Stimulated activated CD4-positive, alpha-beta T cell treated with anti-CD3 and anti-CD28 coated beads, TNF-alpha, amount 100 ng/mL, for 24 hours (primary cell): Measurements from ENCODE around the gene PEX3.

Experiments
- DNase-seq, 3 experiments: peaks; one replicate each; pipeline ENCODE4 v3.0.0-alpha.2; 2020; ENCODE audit warnings: low read depth in 3 of 3

Gene PEX3, protein sequence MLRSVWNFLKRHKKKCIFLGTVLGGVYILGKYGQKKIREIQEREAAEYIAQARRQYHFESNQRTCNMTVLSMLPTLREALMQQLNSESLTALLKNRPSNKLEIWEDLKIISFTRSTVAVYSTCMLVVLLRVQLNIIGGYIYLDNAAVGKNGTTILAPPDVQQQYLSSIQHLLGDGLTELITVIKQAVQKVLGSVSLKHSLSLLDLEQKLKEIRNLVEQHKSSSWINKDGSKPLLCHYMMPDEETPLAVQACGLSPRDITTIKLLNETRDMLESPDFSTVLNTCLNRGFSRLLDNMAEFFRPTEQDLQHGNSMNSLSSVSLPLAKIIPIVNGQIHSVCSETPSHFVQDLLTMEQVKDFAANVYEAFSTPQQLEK

DNA sequence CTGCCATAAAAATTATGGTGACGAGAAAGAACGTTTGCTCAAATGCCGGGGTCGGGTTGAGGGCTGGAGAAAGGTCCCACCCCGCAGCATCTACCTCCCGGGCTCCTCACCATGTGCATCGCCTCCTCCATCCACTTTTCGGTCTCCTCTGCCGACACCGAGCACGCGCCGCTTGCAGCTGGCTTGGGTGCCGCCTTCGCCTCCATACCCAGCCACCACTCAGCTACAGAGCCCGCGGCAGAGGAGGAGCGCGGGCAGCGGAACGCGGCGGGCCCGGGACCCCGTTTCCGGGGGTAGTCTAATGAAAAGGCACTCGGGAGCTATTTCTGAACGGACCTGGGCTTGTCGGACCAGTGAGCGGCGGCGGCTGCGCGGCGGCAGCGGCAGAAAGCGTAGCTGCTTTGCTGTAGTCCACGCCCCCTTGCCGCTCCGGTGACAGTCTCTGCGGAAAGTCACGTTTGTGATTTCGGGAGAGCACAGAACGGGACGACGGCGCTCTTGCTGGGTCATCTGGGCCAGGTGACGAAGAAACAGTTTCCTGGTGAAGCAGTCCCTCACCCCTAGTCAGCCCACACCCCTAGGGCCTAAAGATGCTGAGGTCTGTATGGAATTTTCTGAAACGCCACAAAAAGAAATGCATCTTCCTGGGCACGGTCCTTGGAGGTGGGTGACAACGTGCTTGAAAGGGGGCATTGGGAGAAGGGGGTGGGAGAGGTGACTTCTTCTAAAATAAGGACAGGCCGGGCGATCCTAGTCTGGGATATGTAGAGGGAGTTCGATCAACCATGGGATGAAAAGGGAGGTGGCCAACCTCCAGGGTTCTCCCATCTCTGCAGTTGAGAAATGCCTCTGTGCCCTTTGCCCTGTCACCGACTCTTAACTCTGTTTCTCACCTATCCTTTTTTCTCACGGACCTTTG is at the start of gene PEX3, which contains the start of gene ADAT2:
PEX3 (plus strand) TSS at position 353 of the 919 bp plus-strand sequence; CDS start at position 591, 238 bp downstream.
ADAT2 (minus strand) TSS at position 243 of the 919 bp plus-strand sequence; CDS start at position 206, 37 bp downstream.
- DNase-seq = peak; percentile 86 to 93 (median 92)

DNA sequence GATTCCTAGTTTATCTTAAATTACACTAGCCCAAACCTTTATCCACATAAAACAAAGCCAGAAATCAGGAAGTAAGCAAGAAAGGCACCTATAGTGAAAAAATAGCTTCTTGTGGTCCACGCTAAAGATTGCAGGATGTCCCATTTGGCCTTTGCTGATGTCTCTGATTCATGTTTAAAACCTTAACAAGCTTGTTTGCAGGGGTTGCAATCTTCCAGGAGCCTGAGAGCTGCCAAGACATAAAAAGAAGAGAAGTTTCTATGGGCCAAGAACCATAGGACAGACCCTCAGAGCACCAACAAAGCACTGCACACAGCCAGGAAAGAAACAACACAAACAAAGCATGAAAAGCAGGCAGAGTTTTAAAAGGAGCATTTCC is 49.5 kb upstream of the PEX3 start:
- DNase-seq = no peak

DNA sequence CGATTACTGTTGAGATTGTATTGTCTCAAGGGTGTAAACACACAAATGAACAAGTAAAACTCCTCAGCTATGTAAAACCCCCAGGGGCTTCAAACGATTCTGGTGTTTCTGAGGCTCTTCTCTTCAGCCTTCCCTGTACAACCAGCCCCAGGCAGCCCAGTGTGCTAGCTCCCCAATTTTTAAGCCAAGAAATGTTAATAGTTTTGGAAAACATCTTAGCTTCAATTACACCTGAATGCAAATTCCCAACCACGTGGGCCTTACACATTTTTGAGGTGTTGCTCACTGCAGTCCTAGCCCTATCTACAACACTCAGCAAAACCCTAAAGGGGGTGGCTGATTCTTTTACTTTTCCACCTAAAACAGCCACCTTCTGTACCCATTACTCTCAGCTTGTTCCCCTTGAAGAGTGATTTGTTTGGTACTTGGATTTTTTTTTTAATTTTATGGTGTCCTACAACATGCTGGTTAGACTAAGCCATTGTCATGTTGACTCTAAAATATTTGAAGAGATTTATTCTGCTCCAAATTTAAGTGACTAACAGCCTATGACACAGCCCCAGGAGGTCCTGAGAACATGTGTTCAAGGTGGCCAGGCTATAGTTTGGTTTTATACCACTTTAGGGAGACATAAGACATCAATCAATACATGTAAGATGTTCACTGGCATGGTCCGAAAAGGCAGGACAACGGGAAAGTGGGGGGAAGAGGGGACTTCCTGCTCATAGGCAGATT is 48.8 kb upstream of the PEX3 start:
- DNase-seq = no peak

DNA sequence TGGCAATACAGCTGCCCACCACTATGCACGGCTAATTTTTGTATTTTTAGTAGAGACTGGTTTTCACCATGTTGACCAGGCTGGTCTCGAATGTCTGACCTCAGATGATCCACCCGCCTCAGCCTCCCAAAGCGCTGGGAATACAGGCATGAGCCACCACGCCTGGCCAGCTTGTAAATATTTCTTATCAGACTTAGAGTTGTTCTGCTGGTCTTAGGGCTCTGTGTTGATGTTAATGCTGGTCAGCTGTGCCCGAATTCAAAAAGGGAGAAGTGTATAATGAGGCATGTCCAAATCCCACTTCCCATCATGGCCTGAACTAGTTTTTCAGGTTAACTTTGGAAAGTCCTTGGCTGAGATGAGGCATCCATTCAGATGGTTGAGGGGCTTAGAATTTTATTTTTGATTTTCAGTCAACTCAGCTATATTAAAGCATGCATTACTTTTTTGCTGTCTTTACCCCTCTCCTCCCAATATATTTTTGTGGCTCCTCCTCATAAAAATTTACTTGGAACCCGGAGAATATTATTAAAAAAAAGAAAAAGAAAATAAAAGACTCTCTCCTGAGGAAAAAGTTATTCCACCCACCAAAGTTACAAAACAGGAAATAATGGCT is 47.8 kb upstream of the PEX3 start:
- DNase-seq = no peak

DNA sequence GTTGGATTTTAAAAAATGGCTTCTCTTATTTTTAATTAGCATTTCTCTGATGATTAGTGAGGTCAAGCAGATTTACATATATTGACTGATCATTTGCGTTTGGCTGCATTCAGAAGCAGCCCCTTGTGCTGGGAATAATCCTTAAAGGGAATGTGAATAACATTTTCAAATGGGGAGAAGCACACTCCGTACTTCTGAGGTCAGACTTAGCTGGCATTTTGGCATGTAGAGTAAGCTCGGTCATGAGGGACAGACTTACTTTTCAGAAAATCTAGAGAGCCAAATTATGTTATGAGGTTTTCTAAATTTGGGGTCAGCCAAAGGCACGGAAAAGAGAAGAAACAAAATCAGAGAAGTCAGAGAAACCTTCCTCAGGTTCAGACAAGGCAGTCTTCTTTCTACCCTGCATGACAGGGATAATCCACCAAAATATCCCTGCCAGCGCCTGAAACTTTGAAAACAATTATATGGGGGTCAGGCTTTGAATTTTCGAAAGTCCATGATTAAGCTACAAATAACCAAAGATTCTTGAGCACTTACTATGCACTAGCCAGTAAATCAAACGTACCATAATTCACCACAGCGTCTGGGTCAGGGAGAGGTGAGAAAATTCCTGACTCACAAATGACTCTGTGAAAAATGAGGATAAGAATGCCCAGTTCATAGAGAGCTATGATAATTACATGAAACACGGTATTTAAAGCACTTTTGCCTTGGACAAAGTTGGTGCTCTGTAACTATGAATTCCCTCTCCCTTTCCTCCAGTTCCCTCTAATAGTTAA is 45.0 kb upstream of the PEX3 start:
- DNase-seq = no peak

DNA sequence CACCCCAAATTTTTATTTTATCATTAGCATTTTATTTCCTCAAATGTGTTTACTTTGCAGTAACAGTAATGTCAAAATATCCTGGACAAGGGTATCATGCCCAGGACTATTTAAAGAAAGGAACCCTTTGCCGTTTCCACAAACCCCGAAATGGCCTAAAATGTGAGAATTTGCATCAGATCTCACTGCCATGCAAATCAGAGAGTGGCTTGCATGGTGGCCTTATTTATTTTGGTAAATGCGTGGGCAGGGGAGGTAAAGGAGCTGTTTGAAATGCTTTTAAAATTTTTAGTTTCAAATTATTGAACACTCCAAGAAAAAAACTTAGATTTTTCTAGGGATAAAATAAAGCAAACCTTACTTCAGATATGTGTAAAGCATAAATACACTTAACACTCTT is 43.9 kb upstream of the PEX3 start:
- DNase-seq = no peak

DNA sequence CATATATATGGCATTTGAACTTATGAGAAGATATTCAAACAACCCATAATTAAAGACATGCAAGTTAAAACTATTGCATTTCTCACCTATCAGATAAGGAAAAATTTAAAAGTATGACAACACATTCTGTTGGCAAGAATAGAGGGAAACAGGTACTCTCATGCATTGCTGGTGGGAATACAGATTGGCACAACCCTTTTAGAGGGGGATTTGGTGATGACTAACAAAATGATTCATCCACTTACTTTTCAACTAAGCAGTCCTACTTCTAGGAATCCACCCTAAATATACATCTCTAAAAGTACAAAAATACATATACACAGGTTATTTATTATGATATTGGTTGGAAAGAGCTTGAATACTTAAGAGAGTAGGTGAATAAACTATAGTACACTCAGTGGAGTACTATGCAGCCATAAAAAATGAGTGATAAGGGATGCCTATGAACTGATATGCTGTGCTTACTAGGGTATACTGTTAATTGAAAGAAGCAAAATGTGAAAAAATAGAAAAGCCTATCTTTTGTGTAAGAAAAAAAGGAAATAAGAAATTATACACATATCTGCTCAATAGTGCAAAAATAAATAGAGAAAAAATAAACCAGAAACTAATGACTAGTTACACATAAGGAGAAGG is 42.3 kb upstream of the PEX3 start:
- no peak for DNase-seq

DNA sequence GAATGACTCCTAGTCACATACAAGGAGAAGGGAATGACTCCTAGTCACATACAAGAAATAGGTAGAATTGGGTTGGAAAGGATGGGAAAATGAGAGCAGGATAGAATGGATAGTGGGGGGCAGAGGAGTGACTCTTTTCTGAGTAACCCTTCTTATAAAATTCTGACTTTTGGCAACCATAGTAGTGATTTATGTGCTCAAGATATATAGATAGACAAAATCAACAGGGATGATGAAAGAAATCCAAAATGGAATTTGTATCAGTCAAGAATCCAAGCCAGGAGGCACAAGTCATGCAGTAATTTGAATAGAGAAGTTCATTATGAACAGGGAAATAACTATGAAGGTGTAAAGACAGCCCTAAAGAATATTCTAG is 41.8 kb upstream of the PEX3 start:
- DNase-seq = no peak

DNA sequence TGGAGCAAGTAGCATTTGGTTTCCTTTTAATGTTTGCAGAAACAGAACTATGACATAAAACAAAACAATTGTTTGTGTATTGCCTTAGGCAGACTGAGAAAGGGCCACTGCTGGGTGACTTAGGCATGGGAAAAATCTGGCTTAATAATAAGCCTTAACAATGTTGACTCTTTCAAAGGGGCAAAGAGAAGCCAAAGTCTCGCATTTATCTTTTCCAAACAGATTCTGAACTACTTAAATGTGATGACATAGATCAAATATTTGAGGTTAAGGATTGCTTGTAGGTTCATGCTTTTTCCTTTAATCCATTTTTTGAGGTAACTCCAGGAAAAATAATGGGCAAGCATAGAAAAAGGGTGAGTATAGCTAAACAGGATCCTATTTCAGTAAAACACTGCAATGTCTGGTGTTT is 39.7 kb upstream of the PEX3 start:
- DNase-seq = no peak

DNA sequence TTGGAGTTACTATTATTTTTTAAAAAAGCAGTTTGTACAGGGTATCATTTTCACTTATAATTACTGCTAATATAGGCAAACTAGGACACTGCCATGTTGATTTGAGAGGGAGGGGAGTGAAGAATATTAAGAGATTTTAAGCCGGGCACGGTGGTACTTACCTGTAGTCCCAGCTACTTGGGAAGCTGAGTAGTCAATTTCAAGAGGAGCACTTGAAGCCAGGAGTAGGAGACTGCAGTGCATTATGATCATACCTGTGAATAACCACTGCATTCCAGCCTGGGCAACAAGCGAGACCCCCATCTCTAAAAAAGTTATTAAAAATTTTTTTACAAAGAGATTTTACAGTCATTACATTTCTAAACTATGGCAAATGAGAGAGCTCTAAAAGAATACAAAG is 35.8 kb upstream of the PEX3 start:
- no peak for DNase-seq

DNA sequence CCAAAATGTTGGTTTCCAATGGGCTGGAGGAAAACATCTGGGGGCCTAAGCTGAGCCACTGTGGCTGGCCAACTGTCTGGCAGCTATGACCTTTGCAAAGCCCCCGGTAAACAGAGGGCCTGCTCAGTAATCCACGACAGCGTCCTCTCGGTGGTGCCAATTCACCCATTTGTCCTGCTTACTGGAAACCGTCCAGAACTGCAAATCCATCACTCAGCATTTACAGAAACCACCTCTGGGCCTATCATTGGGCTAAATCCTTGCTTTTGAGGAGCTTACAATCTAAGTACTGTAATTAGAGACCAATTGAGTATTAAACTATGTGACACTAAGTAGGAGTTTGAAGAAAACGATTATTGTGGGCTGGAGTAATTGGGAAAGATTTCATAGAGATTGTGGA is 31.1 kb upstream of the PEX3 start:
- no peak for DNase-seq

DNA sequence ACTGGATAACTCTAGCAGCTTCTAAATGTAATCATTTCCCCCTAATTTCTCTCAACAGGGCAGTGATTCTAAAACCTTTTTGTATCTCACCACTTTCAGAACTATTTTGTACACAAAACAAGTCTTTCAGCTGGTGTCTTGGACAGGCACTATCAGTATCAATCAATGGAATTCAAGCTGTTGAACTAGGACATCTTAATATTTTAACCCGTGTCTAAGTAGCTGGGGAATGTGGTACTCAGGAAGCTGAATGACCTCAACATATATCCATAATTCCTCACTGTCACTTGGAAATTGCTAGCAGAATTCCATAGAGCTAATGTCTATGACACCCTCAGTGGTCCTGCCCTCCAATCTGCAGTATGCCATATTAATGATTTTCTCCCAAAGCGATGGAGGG is 24.6 kb upstream of the PEX3 start:
- no peak for DNase-seq

DNA sequence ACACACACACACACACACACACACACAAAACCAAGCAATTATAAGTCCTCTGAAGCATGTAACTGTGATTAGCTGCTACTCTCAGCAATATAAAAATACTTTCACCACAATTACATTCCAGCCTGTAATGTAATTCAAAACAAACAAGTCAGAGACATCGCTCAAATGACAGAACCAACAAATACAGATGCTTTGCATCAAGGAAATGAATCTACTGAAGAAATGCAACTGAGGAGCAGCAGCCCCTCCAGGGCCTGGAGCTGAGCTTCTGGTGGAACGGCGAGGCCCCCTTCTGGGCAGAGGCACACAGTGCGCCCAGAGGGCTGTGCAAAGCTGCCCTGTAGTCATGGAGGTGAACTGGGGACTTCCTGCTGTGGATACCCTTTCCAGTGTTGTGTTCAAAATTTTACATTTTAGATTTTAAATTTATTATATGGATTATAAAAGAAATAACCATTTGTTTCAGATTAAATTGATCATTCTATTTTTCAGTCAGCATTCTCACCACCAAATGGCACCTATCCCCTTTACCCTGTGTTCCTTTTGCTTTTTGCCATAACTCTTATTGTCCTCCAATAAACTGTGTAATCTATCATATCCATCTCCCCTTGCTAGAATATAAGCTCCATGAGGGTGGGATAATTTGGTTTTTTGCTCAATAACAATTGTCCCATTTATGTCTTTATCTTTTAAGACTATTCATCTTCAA is 23.3 kb upstream of the PEX3 start:
- DNase-seq = peak; percentile 40 to 59 (median 43)

DNA sequence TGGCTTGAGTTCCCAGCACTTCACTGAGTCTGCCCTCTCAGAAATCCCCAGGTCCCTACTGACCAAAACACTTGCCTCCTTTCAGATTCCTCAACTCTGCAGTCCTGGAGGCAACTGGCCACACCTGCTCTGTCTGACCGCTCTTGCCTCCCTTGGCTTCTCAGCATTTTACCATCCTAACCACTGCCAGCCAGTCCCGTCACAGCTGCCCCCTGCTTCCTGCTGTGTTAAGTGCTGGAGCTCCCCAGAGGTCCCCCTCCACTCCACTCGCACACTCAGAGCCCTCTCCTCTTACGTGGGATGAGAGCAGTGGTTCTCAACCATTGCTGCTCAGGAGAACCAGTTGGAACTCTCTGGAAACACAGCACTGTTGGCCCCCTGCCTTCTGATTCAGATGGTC is 20.6 kb upstream of the PEX3 start:
- DNase-seq = no peak

DNA sequence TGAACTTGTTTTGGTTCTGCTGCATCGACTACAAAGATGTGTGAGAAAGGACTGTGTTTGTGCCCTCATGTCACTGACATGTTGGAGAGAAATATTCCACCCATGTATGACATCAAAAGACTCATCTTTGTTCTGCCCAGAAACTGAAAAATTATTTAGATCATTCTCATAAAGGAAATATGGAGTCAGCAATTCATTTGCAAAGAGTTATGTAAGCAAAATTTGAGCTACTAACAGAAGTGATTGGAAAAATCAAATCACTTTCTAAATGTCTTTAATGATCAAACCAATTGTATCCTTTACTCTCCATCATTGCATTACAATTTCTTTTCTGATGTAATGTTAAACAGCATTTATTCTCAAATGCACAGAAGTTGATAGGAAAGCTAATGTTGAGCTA is 19.4 kb upstream of the PEX3 start:
- DNase-seq = no peak

DNA sequence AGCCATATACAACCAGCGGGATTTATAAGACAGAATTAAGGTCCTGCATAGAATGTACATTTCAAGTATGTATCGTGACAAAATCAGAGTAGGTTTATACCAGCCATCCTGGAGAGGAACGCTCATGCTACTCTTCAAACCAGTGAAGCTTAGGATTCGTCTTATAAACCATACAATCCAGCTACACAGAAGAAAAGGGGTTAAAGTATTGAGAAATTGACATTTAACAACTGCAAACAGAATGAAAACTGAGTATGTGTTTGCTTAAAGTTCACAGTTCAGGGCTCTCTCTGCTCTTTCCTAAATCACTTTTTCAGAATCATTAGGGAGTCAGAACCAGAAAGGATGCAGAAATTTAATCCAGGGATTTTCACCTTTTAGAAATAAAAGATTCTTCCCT is 18.0 kb upstream of the PEX3 start:
- no peak for DNase-seq

DNA sequence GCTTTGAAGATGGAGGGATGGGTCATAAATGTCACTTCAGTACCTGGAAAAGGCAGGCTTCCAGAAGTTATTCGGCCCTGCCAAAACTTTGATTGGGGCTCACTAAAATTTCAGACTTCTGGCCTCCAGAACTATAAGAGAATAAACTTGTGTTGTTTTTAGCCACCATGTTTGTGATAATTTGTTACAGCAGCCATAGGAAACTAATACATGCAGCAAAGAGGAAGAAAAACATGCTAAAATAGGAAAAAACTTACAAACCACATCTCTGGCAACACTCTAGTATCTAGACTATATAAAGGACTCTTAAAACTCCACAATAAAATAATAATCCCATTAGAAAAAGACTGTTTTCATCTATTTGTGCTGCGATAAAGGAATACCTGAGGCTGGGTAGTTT is 9.6 kb upstream of the PEX3 start:
- DNase-seq = no peak

DNA sequence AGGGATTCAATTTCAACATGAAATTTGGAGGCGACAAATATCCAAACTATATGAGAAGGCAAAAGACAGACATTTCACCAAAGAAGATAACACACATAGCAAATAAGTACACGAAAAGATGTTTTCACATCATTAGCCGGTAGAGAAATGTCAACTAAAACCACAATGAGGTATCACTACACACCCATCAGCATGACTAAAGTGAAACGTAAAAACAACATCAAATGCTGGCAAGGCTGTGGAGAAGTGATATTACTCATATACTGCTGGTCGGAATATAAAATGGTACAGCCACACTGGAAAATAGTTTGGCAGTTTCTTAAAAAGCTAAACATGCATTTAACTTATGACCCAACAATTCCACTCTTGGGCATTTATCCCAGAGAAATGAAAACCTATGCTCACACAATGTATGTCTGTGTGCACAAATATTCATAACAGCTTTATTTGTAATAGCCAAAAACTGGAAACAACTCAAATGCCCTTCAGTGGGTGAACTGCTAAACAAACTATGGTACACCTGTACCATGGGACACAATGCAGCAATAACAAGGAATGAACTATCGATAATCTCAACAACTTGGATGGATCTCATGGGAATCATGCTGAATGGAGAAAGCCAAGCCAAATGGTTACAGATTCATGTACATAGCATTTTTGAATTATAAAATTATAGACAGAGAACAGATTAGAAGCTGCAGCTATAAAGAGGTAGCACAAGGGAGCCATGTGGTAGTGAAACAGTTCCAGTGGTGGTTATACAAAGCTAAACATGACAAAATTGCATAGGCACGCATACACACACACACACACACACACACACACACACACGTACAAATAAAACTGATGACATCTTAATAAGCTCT is 8.7 kb upstream of the PEX3 start:
- DNase-seq = no peak

DNA sequence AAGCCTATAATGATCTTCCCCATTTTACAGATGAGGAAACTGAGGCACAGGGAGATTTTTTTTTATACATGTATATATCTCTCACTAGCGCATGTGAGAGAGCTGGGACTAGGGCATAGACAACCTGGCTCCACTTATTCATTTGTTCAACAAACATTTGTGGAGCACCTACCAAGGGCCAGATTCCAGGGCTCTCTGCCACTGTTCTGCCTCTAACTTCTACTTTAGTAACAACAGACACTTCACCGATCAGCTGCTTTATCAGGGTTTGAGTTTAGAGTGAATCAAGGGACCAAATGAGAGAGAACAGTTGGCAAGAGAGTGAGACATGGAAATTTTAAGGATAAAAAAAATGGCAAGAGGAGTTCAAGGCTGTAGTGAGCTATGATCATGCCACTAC is 7.5 kb upstream of the PEX3 start:
- DNase-seq = no peak
